ENCODE results near the gene ALPI.

Gene ALPI

GRCh38 chr2:232465061-232465460 lies 9.1 kb downstream of the ALPI start:
- DNase-seq = no peak

DNA sequence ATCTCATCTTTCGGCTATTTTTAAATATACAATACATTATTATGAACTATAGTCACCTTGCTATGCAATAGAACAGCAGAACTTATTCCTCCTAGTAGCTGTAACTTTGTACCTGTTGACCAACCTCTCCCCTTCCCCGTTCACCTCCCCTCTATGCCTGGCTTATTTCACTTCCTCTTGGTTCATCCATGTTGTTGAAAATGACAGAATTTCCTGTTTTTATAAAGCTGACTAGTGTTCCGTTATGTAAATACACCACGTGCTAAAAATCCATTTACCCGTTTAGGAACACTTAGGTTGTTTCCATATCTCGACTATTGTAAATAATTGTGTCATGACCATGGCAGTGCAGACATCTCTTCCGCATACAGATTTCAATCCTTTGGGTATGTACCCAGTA lies 10.3 kb downstream of the ALPI start:
- DNase-seq = no peak

DNA sequence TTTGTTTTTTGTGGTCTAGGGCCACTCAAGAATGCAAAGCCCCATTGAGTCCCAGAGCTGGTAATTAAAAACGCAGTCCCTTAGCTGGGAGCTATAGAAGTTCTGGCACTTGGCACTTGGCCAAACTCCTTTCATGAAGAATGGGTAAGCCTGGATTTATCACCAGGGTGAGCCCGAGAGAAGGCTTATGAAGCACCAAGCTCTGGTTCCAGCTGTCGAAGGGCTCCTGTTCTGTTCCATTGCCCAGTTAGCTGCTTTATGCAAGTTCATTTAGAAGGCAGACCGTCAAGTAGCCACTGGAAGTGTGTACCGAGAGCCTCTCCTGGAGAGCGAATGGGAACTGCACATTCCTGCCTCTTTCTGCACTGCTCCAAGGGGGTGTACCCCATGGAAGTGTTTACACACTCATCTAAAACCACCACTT lies 17.5 kb downstream of the ALPI start:
- DNase-seq = peak; percentile 100

DNA sequence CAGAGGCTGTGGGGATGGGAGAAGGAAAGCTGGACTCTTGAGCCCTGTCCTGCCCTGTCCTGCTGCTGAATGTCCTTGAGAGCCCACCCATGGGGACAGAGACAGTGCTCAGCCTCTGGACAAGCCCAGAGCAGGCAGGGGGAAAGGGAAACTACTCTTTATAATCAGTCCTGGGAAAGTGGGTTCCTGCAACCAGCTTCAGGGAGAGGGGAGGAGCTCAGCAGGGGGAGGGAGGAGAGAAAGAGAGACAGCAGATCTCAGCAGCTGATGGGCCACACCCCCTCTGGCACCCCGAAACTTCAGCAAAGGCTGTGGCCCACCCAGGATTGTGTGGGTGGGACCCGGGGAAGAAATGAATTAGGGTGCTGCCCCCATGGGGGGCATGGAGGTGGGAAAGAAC lies 20.1 kb downstream of the ALPI start:
- DNase-seq = no peak

- DNase-seq = no peak
These were observed 20.8 kb downstream of the ALPI start for GRCh38 chr2:232476791-232477190.

GRCh38 chr2:232477751-232478510 lies 22.0 kb downstream of the ALPI start:
- DNase-seq = no peak

DNA sequence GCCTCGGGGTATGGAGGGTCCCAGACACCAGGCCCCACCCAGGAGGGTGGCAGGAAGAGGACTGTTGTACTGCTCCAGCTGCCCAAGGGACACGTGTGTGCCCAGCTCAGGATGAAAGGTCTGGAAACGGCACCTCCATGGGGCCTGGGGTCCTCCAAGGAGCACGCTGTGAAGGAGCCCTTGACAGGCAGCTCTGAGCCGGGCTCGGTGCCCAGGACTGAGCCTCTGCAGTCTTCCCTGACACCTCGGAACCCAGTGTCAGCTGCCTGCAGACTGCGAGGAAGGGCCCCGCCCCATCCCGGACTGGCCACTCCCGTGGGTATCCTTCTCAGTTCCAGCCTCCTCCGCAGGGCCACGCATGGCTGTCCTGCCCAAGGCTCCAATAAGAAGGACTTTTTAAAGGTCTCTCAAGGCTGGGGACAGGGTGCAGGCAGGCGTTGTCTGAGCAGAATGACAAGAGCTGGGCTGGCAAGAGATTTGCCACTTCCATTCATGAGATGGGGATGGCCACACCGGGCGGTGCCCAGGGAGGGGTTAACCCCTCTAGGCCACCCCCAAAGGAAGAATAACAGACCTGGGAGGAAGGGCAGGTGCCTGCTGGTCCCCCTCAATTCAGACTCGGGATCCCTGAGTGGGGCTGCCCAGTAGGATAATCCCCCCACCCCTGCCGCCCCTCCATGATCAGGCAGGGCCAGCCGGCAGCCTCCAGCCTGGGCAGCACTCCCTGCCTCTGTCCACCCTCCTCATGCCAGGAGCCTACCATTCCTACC lies 22.8 kb downstream of the ALPI start:
- DNase-seq = no peak

DNA sequence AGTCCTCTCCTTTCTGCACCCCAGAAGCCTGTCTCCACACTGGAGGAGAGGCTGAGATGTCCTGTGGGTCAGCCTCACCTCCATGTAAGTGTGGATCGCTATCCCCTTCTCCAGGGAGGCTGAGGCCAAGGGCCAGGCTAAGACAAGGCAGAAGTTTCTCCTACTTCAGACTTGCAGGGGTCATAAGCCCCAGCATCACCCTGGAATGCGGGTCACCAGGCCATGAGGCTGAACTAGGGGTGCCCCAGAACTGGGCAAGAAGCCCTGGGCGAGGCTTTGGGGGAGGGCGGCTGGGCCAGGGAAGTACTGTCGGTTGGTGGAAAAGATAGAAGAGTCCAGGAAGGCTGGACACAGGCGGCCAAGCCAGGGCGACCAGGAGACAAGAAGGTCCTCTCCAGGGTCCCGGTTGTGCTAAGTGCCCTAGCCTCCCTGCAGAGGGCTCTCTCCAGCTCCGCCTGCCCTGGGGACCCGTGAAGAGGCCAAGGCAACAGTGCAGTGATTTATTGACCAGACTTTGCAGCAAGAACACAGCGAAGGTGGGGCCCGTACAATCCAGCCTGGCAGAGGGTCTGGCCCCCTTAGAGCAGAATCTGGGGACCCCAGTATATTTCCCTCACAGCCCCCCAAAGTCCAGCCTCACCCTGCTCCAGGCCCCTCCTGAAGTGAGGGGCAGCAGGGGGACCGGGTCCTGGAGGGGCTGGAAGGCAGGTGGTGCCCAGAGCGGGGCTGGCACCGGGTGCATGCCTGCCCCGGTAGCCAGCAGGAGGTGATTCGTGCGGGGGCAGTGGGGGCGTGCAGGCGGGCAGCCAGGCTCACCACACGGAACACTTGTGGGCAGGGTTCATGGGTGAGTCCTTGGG lies 23.6 kb downstream of the ALPI start:
- peak; percentile 34 for DNase-seq

DNA sequence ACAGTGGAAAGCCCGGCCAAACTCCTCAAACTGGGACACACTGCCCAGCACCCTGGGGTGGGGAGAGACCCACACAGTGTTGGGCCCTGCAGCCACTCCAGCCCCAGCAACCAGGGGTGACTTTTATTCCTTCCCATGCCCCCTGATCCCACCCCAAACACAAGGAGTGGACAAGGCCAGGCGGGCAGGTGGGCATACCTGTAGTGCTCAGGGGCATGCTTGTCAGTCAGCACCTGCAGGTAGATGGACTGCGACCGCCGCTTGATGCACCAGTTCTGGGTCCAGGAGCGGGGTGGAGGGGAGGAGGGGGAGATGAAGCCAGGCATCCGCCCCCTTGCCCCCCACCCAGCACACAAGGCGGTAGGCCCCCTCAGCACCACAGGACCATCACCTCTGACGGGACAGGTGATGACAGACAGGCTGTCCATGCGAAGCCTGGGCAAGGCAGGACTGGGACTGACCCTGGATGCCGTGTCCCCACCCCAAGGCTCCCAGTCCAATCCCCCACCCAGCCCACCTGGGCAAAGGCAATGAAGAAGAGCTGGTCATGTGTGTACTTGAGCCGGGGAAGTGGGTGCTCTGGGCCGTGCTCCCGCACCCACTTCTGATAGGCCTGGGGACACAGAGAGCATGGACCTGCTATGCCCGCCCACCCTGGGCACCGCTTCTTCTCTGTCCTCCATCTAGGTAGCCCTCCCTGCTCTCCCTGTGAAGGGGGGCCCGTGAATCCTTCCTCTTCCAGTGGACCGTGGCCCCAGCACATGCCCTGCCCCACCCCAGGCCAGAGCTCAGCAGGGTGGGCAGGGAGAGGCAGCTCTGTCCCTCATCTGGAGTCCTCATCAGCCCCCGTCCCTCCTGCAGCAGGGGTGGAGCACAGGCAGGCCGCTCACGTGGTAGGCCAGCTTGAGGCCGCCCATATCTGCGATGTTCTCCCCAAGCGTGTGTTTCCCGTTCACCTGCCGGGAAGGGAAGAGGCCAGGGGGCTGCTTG lies 24.5 kb downstream of the ALPI start:
- DNase-seq = no peak

DNA sequence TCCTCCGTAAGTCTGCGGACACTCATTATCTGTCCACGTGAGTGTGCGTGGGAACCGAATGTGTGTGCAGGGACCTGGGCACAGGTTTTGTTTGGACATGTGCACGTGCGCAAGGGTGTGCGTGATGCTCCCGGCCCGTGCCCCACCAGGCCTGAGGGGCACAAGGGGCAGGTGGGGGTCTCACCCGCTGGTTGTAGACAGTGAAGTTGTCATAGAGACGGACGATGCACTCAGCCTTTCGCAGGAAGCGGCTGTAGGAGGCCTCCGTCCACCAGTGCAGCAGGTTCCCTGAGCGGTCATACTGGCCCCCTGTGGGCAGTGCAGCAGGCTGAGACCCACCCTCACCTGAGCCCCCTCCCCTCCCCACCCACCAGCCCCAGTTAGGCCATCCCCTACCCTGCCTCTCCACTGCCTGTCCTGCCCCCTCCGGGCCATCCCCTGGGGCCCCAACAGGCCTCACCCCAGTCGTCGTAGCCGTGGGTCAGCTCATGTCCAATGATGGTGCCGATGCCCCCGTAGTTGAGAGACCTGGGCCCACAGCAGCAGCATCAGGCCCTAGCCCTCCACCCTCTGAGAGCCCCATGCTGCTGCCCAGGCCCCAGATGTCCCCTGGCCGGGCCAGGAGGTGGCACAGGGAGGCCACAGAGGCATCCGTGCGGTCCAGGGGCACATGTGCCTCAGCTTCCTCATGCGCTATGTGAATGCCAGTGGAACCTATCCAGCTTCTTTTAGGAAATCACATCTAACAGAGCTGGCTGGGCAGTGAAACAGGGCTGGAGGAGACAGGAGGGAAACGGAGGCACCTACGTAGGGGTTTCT lies 25.6 kb downstream of the ALPI start:
- DNase-seq = no peak

- no peak for DNase-seq
These were observed 26.6 kb downstream of the ALPI start for GRCh38 chr2:232482301-232483238.

DNA sequence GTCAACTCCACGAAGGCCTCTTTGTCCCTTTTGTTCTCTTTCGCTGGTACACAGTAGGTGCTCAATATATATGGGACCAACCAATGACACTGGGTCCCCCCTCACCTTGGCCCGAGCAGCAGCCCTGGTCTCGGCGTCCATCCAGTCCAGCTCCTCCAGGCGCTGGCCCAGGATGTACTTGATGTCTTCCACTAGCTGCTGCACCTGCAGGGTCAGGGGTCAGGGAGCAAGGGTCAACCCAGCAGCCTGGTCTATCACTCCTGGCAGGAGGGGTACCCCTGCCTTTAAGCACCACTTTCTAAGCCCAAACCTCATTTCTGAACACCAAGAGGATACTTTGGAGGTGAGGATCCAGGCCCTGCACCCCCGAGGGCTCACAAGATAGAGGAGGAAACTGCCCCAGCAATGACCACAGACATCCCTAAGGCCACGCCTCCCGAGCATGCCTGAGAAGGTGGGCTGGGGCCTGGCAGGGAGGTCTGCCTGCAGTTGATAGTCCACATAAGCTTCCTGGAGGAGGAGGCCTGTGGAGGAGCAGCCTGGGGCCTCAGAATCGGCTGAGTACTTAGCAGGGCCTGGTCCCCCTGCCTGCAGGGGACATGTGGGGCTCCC lies 27.5 kb downstream of the ALPI start:
- DNase-seq = no peak

- DNase-seq = no peak
These were observed 28.1 kb downstream of the ALPI start for GRCh38 chr2:232483923-232484627.

- DNase-seq = no peak
These were observed 28.8 kb downstream of the ALPI start for GRCh38 chr2:232484628-232485347.

DNA sequence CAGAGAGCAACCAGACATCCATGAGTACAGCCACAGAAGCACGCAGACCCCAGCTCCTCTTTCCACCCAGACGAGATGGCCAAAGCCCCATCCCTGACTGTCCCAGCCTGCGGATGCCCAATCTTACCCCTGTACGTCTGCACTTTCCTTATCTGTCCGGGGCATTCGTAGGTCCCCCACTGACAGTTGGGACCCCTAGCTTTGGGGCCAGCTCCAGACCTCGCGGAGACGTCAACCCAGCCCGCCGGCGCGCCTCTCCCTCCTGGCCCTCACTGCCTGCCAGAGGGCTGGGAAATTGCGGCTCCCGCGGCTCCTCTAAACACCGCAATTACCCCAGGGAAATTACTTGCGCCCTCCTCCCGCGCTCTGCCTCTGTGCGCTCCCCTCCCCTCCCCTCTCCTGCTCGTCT lies 29.4 kb downstream of the ALPI start:
- DNase-seq = peak; percentile 26

GRCh38 chr2:232485757-232486557 lies 30.0 kb downstream of the ALPI start:
- no peak for DNase-seq

All from NCI-H82 (cell line).